Endothelial cell of umbilical vein (primary cell): ENCODE results near the gene UBE2L6. TPM values are rescaled to one million over a fixed set of nuclear protein-coding genes. Genes with fewer than 3 reads are reported as not detected.

Source experiments
- BruUV-seq: library from RNA; stranded (reverse); fragments of 400-500 nt; replicated peaks from 2 replicates; lab custom pipeline; 2021; lab: Mats Ljungman, UMichigan
- CTCF ChIA-PET: fragments of 300-600, 350-600 bp; sonication (Branson Sonifier 250); formaldehyde crosslinking; loops from one replicate; lab custom pipeline; 2021; ENCODE audit warnings: antibody characterized with exemption, inconsistent platforms; lab: Charles Lee
- POLR2A ChIA-PET: fragments of 300-600, 350-600 bp; sonication (Branson Sonifier 250); formaldehyde crosslinking; loops from one replicate; lab custom pipeline; 2021; ENCODE audit warnings: antibody characterized with exemption, inconsistent platforms; lab: Charles Lee
- DNase-seq: peaks from one replicate; pipeline ENCODE4 v3.0.0-alpha.2; 2011; ENCODE audit warnings: low read depth, low spot score
- FAIRE-seq: peaks from 2 replicates; lab custom pipeline; 2011; peaks lifted over from hg19 to GRCh38; lab: Jason Lieb, UNC
- H2AFZ ChIP-seq: 2 replicates; pipeline ENCODE4 v1.6.0; 2012; ENCODE audit warnings: low read depth, low read length, control low read depth, inconsistent platforms
- H3K27ac ChIP-seq: 2 replicates; pipeline ENCODE4 v1.5.1; 2011; ENCODE audit warnings: low read depth, mild to moderate bottlenecking, control low read depth, low read length, moderate library complexity; ENCODE audit not compliant: insufficient read depth
- H3K27me3 ChIP-seq, 2 experiments: 2 replicates each; pipeline versions ENCODE4 v1.6.0 to v1.6.1; 2011; ENCODE audit warnings: low read length in 2 of 2, mixed read lengths in 1 of 2; ENCODE audit not compliant: control insufficient read depth in 2 of 2, insufficient read depth in 2 of 2
- H3K36me3 ChIP-seq, 2 experiments: 2 replicates in 1 of 2; 3 replicates in 1 of 2; pipeline ENCODE4 v1.5.1; 2011; ENCODE audit warnings: low read length in 2 of 2, mild to moderate bottlenecking in 1 of 2, moderate library complexity in 1 of 2; ENCODE audit not compliant: control insufficient read depth in 2 of 2, insufficient read depth in 2 of 2; ENCODE audit errors: extremely low read depth in 1 of 2
- H3K4me1 ChIP-seq: 3 replicates; pipeline ENCODE4 v1.5.1; 2011; ENCODE audit warnings: mild to moderate bottlenecking, low read length; ENCODE audit not compliant: control insufficient read depth, insufficient read depth; ENCODE audit errors: extremely low read depth
- H3K4me2 ChIP-seq: 2 replicates; pipeline ENCODE4 v1.6.1; 2011; ENCODE audit warnings: low read length, control low read depth, mixed read lengths; ENCODE audit not compliant: insufficient read depth
- H3K4me3 ChIP-seq, 3 experiments: fragments of 200-600 bp in 1 of 3; sonication (generic), shearing (Covaris generic) in 1 of 3; replicated peaks in 1 of 3; 2 replicates each; pipeline ENCODE4 v1.5.1; 2011 to 2016; ENCODE audit warnings: control low read depth in 3 of 3, low read length in 3 of 3, mild to moderate bottlenecking in 2 of 3, inconsistent platforms in 1 of 3, low read depth in 1 of 3, moderate library complexity in 1 of 3; ENCODE audit not compliant: insufficient read depth in 1 of 3
- H3K79me2 ChIP-seq: 2 replicates; pipeline ENCODE4 v1.6.0; 2012; ENCODE audit warnings: low read length, inconsistent platforms; ENCODE audit not compliant: control insufficient read depth, insufficient read depth
- H3K9ac ChIP-seq: replicated peaks from 2 replicates; pipeline ENCODE3; 2011; ENCODE audit warnings: low read length, control low read depth; ENCODE audit not compliant: insufficient read depth; ENCODE audit errors: extremely low read depth
- H3K9me1 ChIP-seq: replicated peaks from 3 replicates; pipeline ENCODE4 v1.6.0; 2011; ENCODE audit warnings: mild to moderate bottlenecking, low read length; ENCODE audit not compliant: control insufficient read depth, insufficient read depth; ENCODE audit errors: extremely low read depth
- H3K9me3 ChIP-seq: replicated peaks from 2 replicates; pipeline ENCODE4 v1.5.1; 2012; ENCODE audit warnings: low read length, inconsistent platforms; ENCODE audit not compliant: control insufficient read depth, insufficient read depth
- H4K20me1 ChIP-seq: replicated peaks from 2 replicates; pipeline ENCODE3; 2011; ENCODE audit warnings: mild to moderate bottlenecking, low read length; ENCODE audit not compliant: control insufficient read depth, insufficient read depth; ENCODE audit errors: extremely low read depth
- CTCF ChIP-seq, 2 donors: IDR thresholded peaks; 1 replicate in 1 of 2; 2 replicates in 1 of 2; pipeline ENCODE4 v1.5.1; 2011; ENCODE audit warnings: low read length in 2 of 2, mild to moderate bottlenecking in 2 of 2, moderate library complexity in 2 of 2, control low read depth in 1 of 2, inconsistent platforms in 1 of 2, low read depth in 1 of 2; ENCODE audit not compliant: insufficient read depth in 1 of 2; ENCODE audit errors: extremely low read depth in 1 of 2
- EZH2 ChIP-seq: IDR thresholded peaks from 2 replicates; pipeline ENCODE4 v1.6.1; 2012; ENCODE audit warnings: borderline replicate concordance, low read depth, mild to moderate bottlenecking, moderate library complexity, low read length, inconsistent platforms; ENCODE audit not compliant: severe bottlenecking
- JUN ChIP-seq: IDR thresholded peaks from 2 replicates; pipeline ENCODE4 v1.6.1; 2011; ENCODE audit warnings: borderline replicate concordance, low read depth; ENCODE audit not compliant: insufficient read length, insufficient read depth
- MAX ChIP-seq: IDR thresholded peaks from 2 replicates; pipeline ENCODE4 v1.6.1; 2011; ENCODE audit not compliant: insufficient read depth, insufficient read length
- POLR2A ChIP-seq: IDR thresholded peaks from 2 replicates; pipeline ENCODE4 v1.6.1; 2012; ENCODE audit warnings: low read depth, mild to moderate bottlenecking, control low read depth, low read length
- POLR2AphosphoS5 ChIP-seq: IDR thresholded peaks from 2 replicates; pipeline ENCODE4 v1.6.1; 2012; ENCODE audit warnings: low read depth, mild to moderate bottlenecking, control low read depth, low read length, moderate library complexity; ENCODE audit not compliant: insufficient read depth
- dilution Hi-C: fragments of 300-500 bp; cut with MboI; formaldehyde crosslinking; loops from one replicate; pipeline ENCODE4 v1.15.0; 2019; ENCODE audit warnings: low sequenced_read_pairs; ENCODE audit not compliant: extremely low pct_ligation_motif_present
- intact Hi-C: fragments of 100-400 bp; cut with micrococcal nuclease; formaldehyde crosslinking; loops from one replicate; pipeline ENCODE4 v1.10.0; 2022
- polyA plus RNA-seq, 4 experiments: library from polyadenylated mRNA; depleted of rRNA in 3 of 4; stranded (reverse) in 3 of 4; unstranded in 1 of 4; fragments of >200 nt; gene quantifications; 2 replicates each; pipeline versions ENCODE4 v1.2.1 to v1.2.3, GENCODE V29; 2011 to 2012; ENCODE audit warnings: missing spikeins in 1 of 4
- total RNA-seq: library from RNA; stranded (reverse); gene quantifications from 2 replicates; pipeline ENCODE4 v1.2.3, GENCODE V29; 2021

UBE2L6 gene
- total and polyA plus RNA-seq, 2 donors (not counting 3 experiments of a cell fraction or from before 2014, with no cell fraction given): 22.3 to 25.2 TPM

- Histone ChIP-seq H3K9ac (no peak overlapping the region), H3K4me3 (no peak overlapping the region), H4K20me1 (no peaks in the 10 kb centered on the region), H3K9me1 (no peaks in the 10 kb centered on the region), H3K9me3 (no peaks in the 10 kb centered on the region), H3K27ac (no peak overlapping the region), H3K27me3 (peaks cover 0 to 2% of the 10 kb centered on the region in 2 experiments), H3K4me1 (no peaks in the 10 kb centered on the region), H3K79me2 (no peaks in the 10 kb centered on the region), H3K4me2 (no peak overlapping the region), H3K36me3 (no peaks in the 10 kb centered on the region), H2AFZ (no peak overlapping the region)
- intact Hi-C loops: no loop called here
- CTCF ChIA-PET: interaction anchor here (1.0 to 2.7 kb wide), 3 partner anchors 22 to 99 kb away, joined by 3 to 12 read pairs (median 7); partner anchors contain the start of gene UBE2L6
- dilution Hi-C loops: no loop called here
- TF ChIP-seq EZH2 (no peak), CTCF (IDR thresholded peaks at IDR 0.05; ENCODE audit: extremely low read depth in 1 of 2, insufficient read depth in 1 of 2, low read depth in 1 of 2, low read length in 2 of 2) (no peak), JUN (no peak)
- POLR2A ChIA-PET: no interaction called here
- FAIRE-seq (no peak), DNase-seq (no peak)
- no TSS peak for BruUV-seq
Measured at GRCh38 chr11:57545883-57546282, 21.6 kb downstream of the UBE2L6 start.

GRCh38 chr11:57544566-57544965 is 22.9 kb downstream of the UBE2L6 start:
- Histone ChIP-seq H3K27me3 (peaks cover 0 to 2% of the 10 kb centered on the region in 2 experiments), H3K9me1 (no peaks in the 10 kb centered on the region), H3K4me1 (no peaks in the 10 kb centered on the region), H3K9ac (no peak overlapping the region), H3K9me3 (no peaks in the 10 kb centered on the region), H3K36me3 (no peaks in the 10 kb centered on the region), H3K4me2 (no peak overlapping the region), H3K4me3 (no peak overlapping the region), H3K79me2 (no peaks in the 10 kb centered on the region), H3K27ac (no peak overlapping the region), H2AFZ (no peak overlapping the region), H4K20me1 (no peaks in the 10 kb centered on the region)
- POLR2A ChIA-PET: no interaction called here
- dilution Hi-C loops: no loop called here
- BruUV-seq: no TSS peak
- TF ChIP-seq POLR2AphosphoS5: no peak
- TF ChIP-seq EZH2: no peak
- TF ChIP-seq POLR2A: no peak
- no peak for TF ChIP-seq JUN
- TF ChIP-seq MAX: no peak
- no peak for FAIRE-seq
- intact Hi-C loops: no loop called here
- CTCF ChIA-PET: interaction anchor here (0.9 to 2.7 kb wide), 2 partner anchors 23 to 100 kb away, joined by 3 to 7 read pairs; partner anchors contain the start of gene UBE2L6
- DNase-seq: no peak
